ENCODE data around the gene CCDC134. TPM values are rescaled to one million over a fixed set of nuclear protein-coding genes. Genes with fewer than 3 reads are reported as not detected.

CCDC134 gene
- total RNA-seq, 4 donors from 2014 or later: 1.6 to 3.5 (median 3.4) TPM

GRCh38 chr22:41822317-41823057 is 22.0 kb downstream of the CCDC134 start:
- peak; percentile 64 for ATAC-seq (ENCODE audit: low FRiP score)
- no peak for DNase-seq (ENCODE audit: low spot score)

GRCh38 chr22:41823797-41824196 is 23.3 kb downstream of the CCDC134 start:
- DNase-seq (ENCODE audit: low spot score) (no peak), ATAC-seq (ENCODE audit: low FRiP score) (no peak)
- TF ChIP-seq CTCF (IDR thresholded peaks at IDR 0.05): no peak

More at GRCh38 chr22:41822317-41823057, 22.0 kb downstream of the CCDC134 start:
- TF ChIP-seq CTCF (IDR thresholded peaks at IDR 0.05): no peak

GRCh38 chr22:41825376-41825775 is 24.9 kb downstream of the CCDC134 start:
- TF ChIP-seq CTCF (IDR thresholded peaks at IDR 0.05): no peak
- no peak for ATAC-seq (ENCODE audit: low FRiP score)
- DNase-seq (ENCODE audit: low spot score): no peak

- no peak for DNase-seq (ENCODE audit: low spot score)
- ATAC-seq (ENCODE audit: low FRiP score): no peak
- no peak for TF ChIP-seq CTCF (IDR thresholded peaks at IDR 0.05)
Observed at GRCh38 chr22:41826021-41826420, 25.5 kb downstream of the CCDC134 start.

- DNase-seq (ENCODE audit: low spot score): no peak
- ATAC-seq (ENCODE audit: low FRiP score): no peak
- no peak for TF ChIP-seq CTCF (IDR thresholded peaks at IDR 0.05)
Observed at GRCh38 chr22:41826430-41827383, 26.2 kb downstream of the CCDC134 start.

- ATAC-seq (ENCODE audit: low FRiP score) (no peak), DNase-seq (ENCODE audit: low spot score) (no peak)
- TF ChIP-seq CTCF (IDR thresholded peaks at IDR 0.05): no peak
Observed at GRCh38 chr22:41827671-41828070, 27.2 kb downstream of the CCDC134 start.

All from omental fat pad (tissue), 4 donors.